Kidney epithelial cell (primary cell): ENCODE data around the gene MYLK. TPM values are rescaled to one million over a fixed set of nuclear protein-coding genes. Genes with fewer than 3 reads are reported as not detected.

ENCODE experiments used
- DNase-seq: peaks from one replicate; pipeline ENCODE4 v3.0.0-alpha.2; 2010; ENCODE audit warnings: low read depth
- H3K27me3 ChIP-seq: 2 replicates; pipeline ENCODE4 v1.6.0; 2011; ENCODE audit warnings: low read length; ENCODE audit not compliant: control insufficient read depth, insufficient read depth
- H3K36me3 ChIP-seq: 2 replicates; pipeline ENCODE4 v1.5.1; 2011; ENCODE audit warnings: low read length; ENCODE audit not compliant: control insufficient read depth, insufficient read depth
- H3K4me3 ChIP-seq: 2 replicates; pipeline ENCODE4 v1.5.1; 2011; ENCODE audit warnings: low read depth, mild to moderate bottlenecking, control low read depth, low read length
- CTCF ChIP-seq: IDR thresholded peaks from 2 replicates; pipeline ENCODE4 v1.5.1; 2011; ENCODE audit warnings: mild to moderate bottlenecking, moderate library complexity, low read length, control low read depth, inconsistent platforms; ENCODE audit not compliant: insufficient read depth, poor library complexity, severe bottlenecking
- total RNA-seq: library from RNA; depleted of rRNA; stranded (reverse); fragments of >200 nt; gene quantifications from 2 replicates; pipeline ENCODE4 v1.2.3, GENCODE V29; 2015

The MYLK gene
- total RNA-seq, 1 donor from 2014 or later: 49.7 TPM

GRCh38 chr3:123655400-123655799 is 228.7 kb downstream of the MYLK start:
- no peak for TF ChIP-seq CTCF
- Histone ChIP-seq H3K4me3 (no peak overlapping the region), H3K27me3 (no peaks in the 10 kb centered on the region), H3K36me3 (peaks cover 6% of the 10 kb centered on the region)
- DNase-seq: no peak

GRCh38 chr3:123653221-123653682 is 230.9 kb downstream of the MYLK start:
- no peak overlapping the region for H3K4me3 ChIP-seq
- H3K36me3 ChIP-seq: peaks cover 9% of the 10 kb centered on the region
- no peak for TF ChIP-seq CTCF
- no peak for DNase-seq
- no peaks in the 10 kb centered on the region for H3K27me3 ChIP-seq

- no peak overlapping the region for H3K4me3 ChIP-seq
- peaks cover 11% of the 10 kb centered on the region for H3K36me3 ChIP-seq
- TF ChIP-seq CTCF: peak; percentile 92
- DNase-seq: no peak
- H3K27me3 ChIP-seq: no peaks in the 10 kb centered on the region
Measured at GRCh38 chr3:123652342-123652984, 231.7 kb downstream of the MYLK start.

GRCh38 chr3:123651449-123652341 is 232.4 kb downstream of the MYLK start:
- H3K36me3 ChIP-seq: peaks cover 11% of the 10 kb centered on the region
- no peaks in the 10 kb centered on the region for H3K27me3 ChIP-seq
- DNase-seq: no peak
- TF ChIP-seq CTCF: no peak
- no peak overlapping the region for H3K4me3 ChIP-seq

- no peak for TF ChIP-seq CTCF
- Histone ChIP-seq H3K27me3 (no peaks in the 10 kb centered on the region), H3K36me3 (peaks cover 11% of the 10 kb centered on the region), H3K4me3 (no peak overlapping the region)
- no peak for DNase-seq
Measured at GRCh38 chr3:123650101-123650500, 234.0 kb downstream of the MYLK start.
